ENCODE results near the gene OR10D3. TPM values are rescaled to one million over a fixed set of nuclear protein-coding genes. Genes with fewer than 3 reads are reported as not detected.

The OR10D3 gene
- total and polyA plus RNA-seq, 12 donors: not detected

DNA sequence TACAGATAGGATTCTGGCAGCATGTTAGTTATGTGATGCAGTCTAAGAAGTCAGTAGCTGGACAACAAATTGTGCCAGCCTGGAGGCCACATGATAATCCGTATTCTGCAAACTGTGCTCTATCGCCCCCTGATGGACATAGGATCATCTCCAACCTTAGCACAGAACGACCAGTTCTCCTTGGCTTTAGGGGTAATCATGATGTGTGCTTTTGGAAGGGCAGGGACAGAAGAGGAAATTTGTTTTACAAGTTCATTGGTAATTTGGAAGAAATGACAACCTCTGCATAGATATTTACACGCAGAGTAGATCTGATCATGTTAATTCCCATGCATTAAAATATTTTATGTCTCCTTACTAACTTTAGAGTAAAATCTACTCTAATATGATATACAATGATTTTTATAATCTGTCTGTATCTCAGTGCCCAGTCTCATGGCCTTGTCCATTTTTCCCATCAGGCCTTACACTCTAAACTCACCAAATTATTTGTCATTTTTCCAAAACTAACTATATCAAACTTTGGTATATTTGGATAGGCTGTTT lies 12.1 kb downstream of the OR10D3 start:
- Histone ChIP-seq H3K36me3 (replicated peaks in 1 of 2) (no peaks in the 10 kb centered on the region), H3K9me3 (replicated peaks in 1 of 3) (no peaks in the 10 kb centered on the region), H3K4me1 (replicated peaks in 1 of 2) (no peaks in the 10 kb centered on the region), H3K27me3 (no peaks in the 10 kb centered on the region), H3K4me3 (no peak overlapping the region), H3K27ac (no peak overlapping the region)
- WGBS, 4 donors: 22 to 32% (median 30%) methylated on average over 4 of the region's 4 CpGs
- peak in 6 of 7 donors; percentile 45 to 77 (median 58) for DNase-seq
- TF ChIP-seq, protein P1, sequence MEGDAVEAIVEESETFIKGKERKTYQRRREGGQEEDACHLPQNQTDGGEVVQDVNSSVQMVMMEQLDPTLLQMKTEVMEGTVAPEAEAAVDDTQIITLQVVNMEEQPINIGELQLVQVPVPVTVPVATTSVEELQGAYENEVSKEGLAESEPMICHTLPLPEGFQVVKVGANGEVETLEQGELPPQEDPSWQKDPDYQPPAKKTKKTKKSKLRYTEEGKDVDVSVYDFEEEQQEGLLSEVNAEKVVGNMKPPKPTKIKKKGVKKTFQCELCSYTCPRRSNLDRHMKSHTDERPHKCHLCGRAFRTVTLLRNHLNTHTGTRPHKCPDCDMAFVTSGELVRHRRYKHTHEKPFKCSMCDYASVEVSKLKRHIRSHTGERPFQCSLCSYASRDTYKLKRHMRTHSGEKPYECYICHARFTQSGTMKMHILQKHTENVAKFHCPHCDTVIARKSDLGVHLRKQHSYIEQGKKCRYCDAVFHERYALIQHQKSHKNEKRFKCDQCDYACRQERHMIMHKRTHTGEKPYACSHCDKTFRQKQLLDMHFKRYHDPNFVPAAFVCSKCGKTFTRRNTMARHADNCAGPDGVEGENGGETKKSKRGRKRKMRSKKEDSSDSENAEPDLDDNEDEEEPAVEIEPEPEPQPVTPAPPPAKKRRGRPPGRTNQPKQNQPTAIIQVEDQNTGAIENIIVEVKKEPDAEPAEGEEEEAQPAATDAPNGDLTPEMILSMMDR (IDR thresholded peaks at IDR 0.05): peak; percentile 44 to 76 (median 71)
- no peak for TF ChIP-seq POLR2A (IDR thresholded peaks at IDR 0.05)
- intact Hi-C loops (cut with DNase I): loop anchor here in 1 of 2 donors (10.0 kb wide), 1 partner anchor 120 kb away; no protein-coding TSS in a partner anchor

DNA sequence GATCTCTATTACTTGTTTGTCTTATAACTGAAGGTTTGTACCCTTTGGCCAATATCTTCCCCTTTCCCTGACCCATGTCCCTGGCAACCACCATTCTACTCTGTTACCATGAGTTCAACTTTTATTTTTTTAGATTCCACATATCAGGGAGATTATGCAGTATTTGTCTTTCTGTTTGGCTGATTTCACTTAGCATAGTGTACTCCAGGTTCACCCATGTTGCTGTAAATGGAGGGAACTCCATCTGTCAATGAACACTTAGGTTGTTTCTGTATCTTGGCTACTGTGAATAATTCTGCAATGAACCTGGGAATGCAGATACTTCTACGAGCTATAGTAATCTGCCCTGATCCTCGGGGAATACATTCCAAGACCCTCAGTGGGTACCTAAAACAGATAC lies 14.9 kb downstream of the OR10D3 start:
- H3K4me3 ChIP-seq: no peak overlapping the region
- TF ChIP-seq, protein P1 (IDR thresholded peaks at IDR 0.05): no peak
- no peak for TF ChIP-seq POLR2A (IDR thresholded peaks at IDR 0.05)
- 58 to 75% (median 70%) methylated on average over 2 of the region's 2 CpGs for WGBS, 4 donors
- H3K4me1 ChIP-seq (replicated peaks in 1 of 2): no peaks in the 10 kb centered on the region
- DNase-seq: no peak
- intact Hi-C loops (cut with DNase I): loop anchor here in 1 of 2 donors (10.0 kb wide), 1 partner anchor 123 kb away; no protein-coding TSS in a partner anchor
- H3K27ac ChIP-seq: no peak overlapping the region
- no peaks in the 10 kb centered on the region for H3K9me3 ChIP-seq (replicated peaks in 1 of 3)
- H3K27me3 ChIP-seq: no peaks in the 10 kb centered on the region
- no peaks in the 10 kb centered on the region for H3K36me3 ChIP-seq (replicated peaks in 1 of 2)

DNA sequence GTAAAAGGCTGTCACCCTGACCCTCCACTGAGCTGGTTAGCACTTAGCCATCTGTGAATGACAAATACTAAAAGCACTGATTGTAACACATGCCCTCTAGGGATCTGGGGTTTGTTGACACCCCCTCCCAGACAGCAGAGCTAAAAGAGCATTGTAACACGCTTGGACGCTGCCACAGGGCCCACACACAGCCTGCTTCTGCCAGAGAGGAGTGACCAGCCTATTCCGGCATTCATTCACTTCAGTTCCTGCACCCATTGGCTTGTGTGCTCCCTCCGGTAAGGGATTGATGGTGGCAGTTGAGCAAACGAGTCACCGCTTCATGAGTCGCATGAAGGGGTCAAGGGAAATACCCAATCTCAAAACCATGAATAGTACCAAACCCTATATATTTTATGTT lies 15.8 kb downstream of the OR10D3 start:
- intact Hi-C loops (cut with DNase I): loop anchor here in 1 of 2 donors (10.0 kb wide), 1 partner anchor 124 kb away; no protein-coding TSS in a partner anchor
- no peaks in the 10 kb centered on the region for H3K36me3 ChIP-seq (replicated peaks in 1 of 2)
- no peak overlapping the region for H3K4me3 ChIP-seq
- TF ChIP-seq POLR2A (IDR thresholded peaks at IDR 0.05): no peak
- TF ChIP-seq, protein P1 (IDR thresholded peaks at IDR 0.05): no peak
- H3K27me3 ChIP-seq: no peaks in the 10 kb centered on the region
- H3K4me1 ChIP-seq (replicated peaks in 1 of 2): no peaks in the 10 kb centered on the region
- WGBS, 4 donors: 81 to 92% (median 86%) methylated on average over 7 of the region's 7 CpGs
- DNase-seq: no peak
- H3K27ac ChIP-seq: no peak overlapping the region
- H3K9me3 ChIP-seq (replicated peaks in 1 of 3): no peaks in the 10 kb centered on the region

DNA sequence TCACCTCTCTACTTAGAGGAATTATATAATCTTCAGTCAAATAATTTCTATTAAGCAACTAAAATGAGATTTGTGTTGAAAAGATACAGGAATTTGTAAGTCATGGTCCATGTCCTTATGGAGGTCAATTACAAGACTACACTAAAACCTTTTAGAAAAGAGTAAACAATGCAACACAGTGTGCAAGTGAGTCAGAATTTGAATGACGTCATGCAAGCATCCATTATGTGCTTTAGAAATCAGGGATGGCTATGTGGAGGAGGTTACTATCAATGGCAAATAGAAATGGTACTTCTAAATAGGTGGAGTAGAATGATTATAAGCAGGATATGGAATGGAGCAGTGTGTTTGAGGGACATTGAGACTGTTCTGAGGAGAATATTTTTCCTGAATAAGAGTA lies 16.6 kb downstream of the OR10D3 start:
- DNase-seq: no peak
- no peaks in the 10 kb centered on the region for H3K27me3 ChIP-seq
- H3K27ac ChIP-seq: no peak overlapping the region
- no peak overlapping the region for H3K4me3 ChIP-seq
- TF ChIP-seq POLR2A (IDR thresholded peaks at IDR 0.05): no peak
- TF ChIP-seq, protein P1 (IDR thresholded peaks at IDR 0.05): no peak
- no peaks in the 10 kb centered on the region for H3K36me3 ChIP-seq (replicated peaks in 1 of 2)
- intact Hi-C loops (cut with DNase I): loop anchor here in 1 of 2 donors (10.0 kb wide), 1 partner anchor 125 kb away; no protein-coding TSS in a partner anchor
- no peaks in the 10 kb centered on the region for H3K4me1 ChIP-seq (replicated peaks in 1 of 2)
- 46 to 64% (median 51%) methylated on average over 1 of the region's 1 CpG for WGBS, 4 donors
- H3K9me3 ChIP-seq (replicated peaks in 1 of 3): no peaks in the 10 kb centered on the region

Data from adrenal gland (tissue), 12 donors.